IPS-18a (cell line): ENCODE results near the gene ZNF813.
A peak's percentile ranks its signal among the peaks of the same experiment; 100 is the strongest.
"Not testable (repeated sequence)": the region's sequence is repeated elsewhere in the genome, so short reads cannot be mapped to it uniquely, and the experiment has no call there.

Experiments used
- H3K27ac ChIP-seq: one replicate; pipeline ENCODE4 v1.5.1; 2013; ENCODE audit warnings: low read length
- H3K27me3 ChIP-seq: one replicate; pipeline ENCODE4 v1.6.1; 2013; ENCODE audit warnings: mild to moderate bottlenecking, low read length; ENCODE audit not compliant: control insufficient read depth, insufficient read depth
- H3K36me3 ChIP-seq: one replicate; pipeline ENCODE4 v1.6.1; 2013; ENCODE audit warnings: low read depth, low read length; ENCODE audit not compliant: control insufficient read depth
- H3K4me1 ChIP-seq: one replicate; pipeline ENCODE4 v1.6.1; 2013; ENCODE audit warnings: low read depth, low read length; ENCODE audit not compliant: control insufficient read depth
- H3K4me3 ChIP-seq: one replicate; pipeline ENCODE4 v1.5.1; 2013; ENCODE audit warnings: low read length
- H3K9ac ChIP-seq: one replicate; pipeline ENCODE4 v1.6.1; 2013; ENCODE audit warnings: mild to moderate bottlenecking, low read length, moderate library complexity
- H3K9me3 ChIP-seq: one replicate; pipeline ENCODE4 v1.6.1; 2013; ENCODE audit warnings: low read depth, low read length; ENCODE audit not compliant: control insufficient read depth

The ZNF813 gene

GRCh38 chr19:53492153-53492552 is 24.6 kb downstream of the ZNF813 start:
- Histone ChIP-seq H3K4me1 (no peaks in the 10 kb centered on the region), H3K4me3 (no peak overlapping the region), H3K27me3 (no peaks in the 10 kb centered on the region), H3K27ac (no peak overlapping the region), H3K36me3 (peaks cover 27% of the 10 kb centered on the region), H3K9me3 (no peaks in the 10 kb centered on the region), H3K9ac (no peak overlapping the region)

- not testable (repeated sequence) for H3K9ac ChIP-seq, H3K4me3 ChIP-seq, H3K27me3 ChIP-seq, H3K36me3 ChIP-seq, H3K4me1 ChIP-seq, H3K9me3 ChIP-seq, H3K27ac ChIP-seq
Measured at GRCh38 chr19:53497311-53498023, 29.9 kb downstream of the ZNF813 start.

- H3K36me3 ChIP-seq, H3K9ac ChIP-seq, H3K4me3 ChIP-seq, H3K27ac ChIP-seq, H3K27me3 ChIP-seq, H3K9me3 ChIP-seq, H3K4me1 ChIP-seq: not testable (repeated sequence)
Measured at GRCh38 chr19:53498024-53498395, 30.5 kb downstream of the ZNF813 start.

- H3K36me3 ChIP-seq, H3K9me3 ChIP-seq, H3K4me3 ChIP-seq, H3K27ac ChIP-seq, H3K9ac ChIP-seq, H3K27me3 ChIP-seq, H3K4me1 ChIP-seq: not testable (repeated sequence)
Measured at GRCh38 chr19:53503151-53503550, 35.6 kb downstream of the ZNF813 start.

- not testable (repeated sequence) for H3K27ac ChIP-seq, H3K27me3 ChIP-seq, H3K9ac ChIP-seq, H3K36me3 ChIP-seq, H3K4me1 ChIP-seq, H3K9me3 ChIP-seq
- H3K4me3 ChIP-seq, result peak overlapping the region; percentile 39
Measured at GRCh38 chr19:53503671-53504364, 36.3 kb downstream of the ZNF813 start.

GRCh38 chr19:53504365-53504703 is 36.8 kb downstream of the ZNF813 start:
- H3K4me1 ChIP-seq, H3K9me3 ChIP-seq, H3K9ac ChIP-seq, H3K36me3 ChIP-seq, H3K27me3 ChIP-seq, H3K27ac ChIP-seq: not testable (repeated sequence)
- H3K4me3 ChIP-seq, result peak overlapping the region; percentile 39

- H3K27ac ChIP-seq, result no peak overlapping the region
- no peaks in the 10 kb centered on the region for H3K9me3 ChIP-seq
- H3K4me3 ChIP-seq, result peak overlapping the region; percentile 39
- no peak overlapping the region for H3K9ac ChIP-seq
- no peaks in the 10 kb centered on the region for H3K27me3 ChIP-seq
- no peaks in the 10 kb centered on the region for H3K36me3 ChIP-seq
- peaks cover 7% of the 10 kb centered on the region for H3K4me1 ChIP-seq
Measured at GRCh38 chr19:53504885-53505284, 37.4 kb downstream of the ZNF813 start.

GRCh38 chr19:53506728-53507127 is 39.2 kb downstream of the ZNF813 start:
- H3K9me3 ChIP-seq, result no peaks in the 10 kb centered on the region
- no peak overlapping the region for H3K4me3 ChIP-seq
- H3K9ac ChIP-seq, result no peak overlapping the region
- H3K27me3 ChIP-seq, result no peaks in the 10 kb centered on the region
- peaks cover 7% of the 10 kb centered on the region for H3K4me1 ChIP-seq
- no peaks in the 10 kb centered on the region for H3K36me3 ChIP-seq
- no peak overlapping the region for H3K27ac ChIP-seq

- H3K9ac ChIP-seq, result no peak overlapping the region
- H3K4me3 ChIP-seq, result no peak overlapping the region
- no peak overlapping the region for H3K27ac ChIP-seq
- H3K4me1 ChIP-seq, result peaks cover 7% of the 10 kb centered on the region
- H3K9me3 ChIP-seq, result no peaks in the 10 kb centered on the region
- H3K36me3 ChIP-seq, result no peaks in the 10 kb centered on the region
- H3K27me3 ChIP-seq, result no peaks in the 10 kb centered on the region
Measured at GRCh38 chr19:53507523-53508442, 40.2 kb downstream of the ZNF813 start.

- Histone ChIP-seq H3K36me3 (no peaks in the 10 kb centered on the region), H3K9ac (no peak overlapping the region), H3K9me3 (no peaks in the 10 kb centered on the region), H3K27ac (no peak overlapping the region), H3K4me1 (peaks cover 3% of the 10 kb centered on the region), H3K27me3 (no peaks in the 10 kb centered on the region), H3K4me3 (no peak overlapping the region)
Measured at GRCh38 chr19:53509443-53509842, 41.9 kb downstream of the ZNF813 start.

GRCh38 chr19:53509845-53510244 is 42.3 kb downstream of the ZNF813 start:
- H3K36me3 ChIP-seq, result no peaks in the 10 kb centered on the region
- H3K27ac ChIP-seq, result no peak overlapping the region
- H3K9me3 ChIP-seq, result no peaks in the 10 kb centered on the region
- no peaks in the 10 kb centered on the region for H3K27me3 ChIP-seq
- H3K4me3 ChIP-seq, result no peak overlapping the region
- H3K4me1 ChIP-seq, result no peaks in the 10 kb centered on the region
- no peak overlapping the region for H3K9ac ChIP-seq
